SH-SY5Y (cell line): Measurements from ENCODE around the gene ADAMTS13.

Source experiments
- GATA2 ChIP-seq: IDR thresholded peaks from 2 replicates; pipeline ENCODE4 v1.6.1; 2011; ENCODE audit warnings: mild to moderate bottlenecking, low read depth, low read length
- GATA3 ChIP-seq: IDR thresholded peaks from 2 replicates; pipeline ENCODE4 v1.6.1; 2011; ENCODE audit warnings: low read depth, mild to moderate bottlenecking, low read length, moderate library complexity

DNA sequence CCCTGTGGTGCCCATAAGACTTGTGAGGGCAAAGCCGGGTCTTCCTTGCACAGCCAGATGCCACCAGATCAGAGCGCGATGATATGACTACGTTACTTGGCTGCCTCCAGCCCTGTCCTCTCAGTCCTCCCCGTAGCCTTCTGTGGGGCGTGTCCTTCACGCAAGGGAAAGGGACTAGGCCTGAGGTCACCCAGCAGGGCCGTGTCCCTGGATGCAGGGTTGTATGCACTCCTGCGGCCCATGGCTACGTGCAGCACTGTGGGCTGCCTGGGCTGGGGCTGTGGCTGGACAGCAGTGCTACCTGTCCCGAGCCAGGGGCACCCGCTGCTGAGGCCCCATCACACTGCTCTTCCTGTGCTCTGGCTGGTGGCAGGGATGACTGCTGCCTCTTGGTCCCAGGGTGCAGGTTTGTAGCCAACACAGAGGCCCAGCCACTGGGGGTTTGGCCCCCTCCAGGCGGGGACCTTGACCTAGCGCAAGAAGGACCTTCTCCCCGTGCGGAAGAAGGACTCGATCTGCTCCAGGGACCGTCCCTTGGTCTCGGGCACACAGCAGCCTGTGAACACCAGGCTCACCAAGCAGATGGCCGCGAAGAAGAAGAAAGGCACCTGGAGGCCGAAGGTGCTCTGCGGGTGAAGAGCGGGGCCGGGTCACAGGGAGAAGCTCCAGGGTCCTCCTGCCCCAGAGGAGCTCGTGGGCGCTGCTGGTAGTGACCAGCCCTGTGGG lies 49.5 kb downstream of the ADAMTS13 start:
- TF ChIP-seq GATA3 = no peak
- no peak for TF ChIP-seq GATA2
